HepG2 (cell line): Measurements from ENCODE around the gene FAM83D. TPM values are rescaled to one million over a fixed set of nuclear protein-coding genes. Genes with fewer than 3 reads are reported as not detected.
A peak's percentile ranks its signal among the peaks of the same experiment; 100 is the strongest.

Experiments used
- CREB1 ChIP-seq, 2 experiments: fragments of 450-650 bp in 1 of 2; IDR thresholded peaks; 2 replicates each; pipeline ENCODE4 v1.6.1; 2016 to 2017; ENCODE audit warnings: control low read depth in 1 of 2, mild to moderate bottlenecking in 1 of 2, missing compliant biosample characterization in 1 of 2, missing genetic modification characterization in 1 of 2
- DRAP1 ChIP-seq: IDR thresholded peaks from 2 replicates; pipeline ENCODE4 v1.6.1; 2016; ENCODE audit warnings: missing genetic modification reagents, missing compliant biosample characterization
- ERF ChIP-seq: IDR thresholded peaks from 2 replicates; pipeline ENCODE4 v1.6.1; 2018; ENCODE audit warnings: missing biosample characterization, missing genetic modification reagents
- HMG20B ChIP-seq: conservative IDR thresholded peaks from 2 replicates; pipeline ENCODE4 v1.6.1; 2016; ENCODE audit warnings: missing genetic modification reagents, missing compliant biosample characterization
- NFATC3 ChIP-seq: sonication (generic); formaldehyde crosslinking; IDR thresholded peaks from 2 replicates; pipeline ENCODE4 v1.5.1; 2020; ENCODE audit warnings: mild to moderate bottlenecking, missing genetic modification reagents
- NFRKB ChIP-seq: fragments of 450-650 bp; IDR thresholded peaks from 2 replicates; pipeline ENCODE4 v1.6.1; 2017
- NR1H2 ChIP-seq: sonication (generic); formaldehyde crosslinking; IDR thresholded peaks from 2 replicates; pipeline ENCODE4 v1.8.1; 2022; ENCODE audit warnings: low read depth, missing genetic modification reagents, borderline replicate concordance
- PRDM15 ChIP-seq: sonication (generic); formaldehyde crosslinking; IDR thresholded peaks from 2 replicates; pipeline ENCODE4 v1.4.0; 2020; ENCODE audit warnings: missing genetic modification reagents
- RARA ChIP-seq: IDR thresholded peaks from 2 replicates; pipeline ENCODE4 v1.6.1; 2016; ENCODE audit warnings: missing genetic modification reagents, missing compliant biosample characterization
- SIX4 ChIP-seq: sonication (generic); formaldehyde crosslinking; IDR thresholded peaks from 2 replicates; pipeline ENCODE4 v1.4.0; 2020; ENCODE audit warnings: missing genetic modification reagents
- SP140L ChIP-seq: sonication (generic); formaldehyde crosslinking; IDR thresholded peaks from 2 replicates; pipeline ENCODE4 v1.4.0; 2020; ENCODE audit warnings: missing genetic modification reagents, borderline replicate concordance
- SP4 ChIP-seq: sonication (generic); formaldehyde crosslinking; IDR thresholded peaks from 2 replicates; pipeline ENCODE4 v1.8.1; 2023; ENCODE audit warnings: mild to moderate bottlenecking, missing genetic modification reagents
- THRA ChIP-seq: sonication (generic); formaldehyde crosslinking; IDR thresholded peaks from 2 replicates; pipeline ENCODE4 v1.4.0; 2020; ENCODE audit warnings: missing genetic modification reagents, borderline replicate concordance
- ZNF569 ChIP-seq: sonication (generic); formaldehyde crosslinking; IDR thresholded peaks from 2 replicates; pipeline ENCODE4 v1.5.0; 2020; ENCODE audit warnings: mild to moderate bottlenecking, missing genetic modification reagents, moderate library complexity, borderline replicate concordance
- ZNF607 ChIP-seq: sonication (generic); formaldehyde crosslinking; IDR thresholded peaks from 2 replicates; pipeline ENCODE4 v1.5.1; 2020; ENCODE audit warnings: missing genetic modification reagents, mild to moderate bottlenecking, borderline replicate concordance
- ZNF619 ChIP-seq: sonication (generic); formaldehyde crosslinking; IDR thresholded peaks from 2 replicates; pipeline ENCODE4 v1.4.0; 2020; ENCODE audit warnings: mild to moderate bottlenecking, missing genetic modification reagents
- polyA plus RNA-seq, 8 experiments: library from polyadenylated mRNA; depleted of rRNA in 3 of 8; stranded (reverse) in 7 of 8; unstranded in 1 of 8; fragments of >200 nt; fragmentation: Illumina TruSeq in 4 of 8; extraction: Trizol in 4 of 8; gene quantifications; 2 replicates each; pipeline versions ENCODE4 v1.2.1 to v1.2.3, GENCODE V29; 2011 to 2016; ENCODE audit warnings: low read depth in 4 of 8, missing spikeins in 1 of 8, mixed read lengths in 1 of 8; ENCODE audit not compliant: insufficient read depth in 1 of 8
- total RNA-seq, 5 experiments: library from RNA; depleted of rRNA; stranded (reverse); fragments of >200 nt; fragmentation: Illumina TruSeq; extraction: Trizol; gene quantifications; 2 replicates each; pipeline ENCODE4 v1.2.3, GENCODE V29; 2016; ENCODE audit warnings: low read depth in 1 of 5

Gene FAM83D
- total and polyA plus RNA-seq, 2 of the 13 experiments (the other 11 are each of a cell fraction or from before 2014, with no cell fraction given) = 51.4 to 64.0 TPM

GRCh38 chr20:38878866-38879265 lies 47.4 kb upstream of the FAM83D start (continued):
- TF ChIP-seq THRA (CRISPR knock-in tag) (peak; percentile 31; the same call in 1 of the 2 replicates), CREB1 (IDR thresholded peaks at IDR 0.05) (no peak), CREB1 (CRISPR knock-in tag; IDR thresholded peaks at IDR 0.05) (no peak), SP140L (CRISPR knock-in tag) (no peak), SIX4 (CRISPR knock-in tag) (no peak), ERF (CRISPR knock-in tag) (0 out of 2 replicates have a peak, but pooled peaks have one; percentile 55), NR1H2 (CRISPR knock-in tag) (no peak), NFATC3 (CRISPR knock-in tag) (no peak), ZNF607 (CRISPR knock-in tag) (0 out of 2 replicates have a peak, but pooled peaks have one; percentile 51), SP4 (CRISPR knock-in tag) (no peak), ZNF569 (CRISPR knock-in tag) (no peak), PRDM15 (0 out of 2 replicates have a peak, but pooled peaks have one; percentile 22), RARA (CRISPR knock-in tag) (peak; percentile 26; the same call in 1 of the 2 replicates), DRAP1 (CRISPR knock-in tag) (no peak), HMG20B (CRISPR knock-in tag) (0 out of 2 replicates have a peak, but pooled peaks have one; percentile 37), ZNF619 (no peak), NFRKB (no peak)
